Measurements from ENCODE around the gene RBM45. TPM values are rescaled to one million over a fixed set of nuclear protein-coding genes. Genes with fewer than 3 reads are reported as not detected.

RBM45 gene
- total and polyA plus RNA-seq, 7 experiments from 2014 or later: 8.0 to 26.7 (median 12.0) TPM

- no peak for ATAC-seq
- no peaks in the 10 kb centered on the region for H3K4me1 ChIP-seq (ENCODE audit: control insufficient read depth in 2 of 2, insufficient read depth in 2 of 2, low read length in 2 of 2)
- Mint-ChIP-seq H3K36me3 (no peaks in the 10 kb centered on the region), H3K4me3 (no peak overlapping the region), H3K9me3 (no peaks in the 10 kb centered on the region), H3K4me1 (peaks cover 0 to 5% (median 0%) of the 10 kb centered on the region in 7 donors), H3K27me3 (peaks cover 9 to 37% (median 12%) of the 10 kb centered on the region in 5 donors), H3K27ac (no peak overlapping the region)
- H3K4me3 ChIP-seq (ENCODE audit: low read length): no peak overlapping the region
- H3K36me3 ChIP-seq (ENCODE audit: control insufficient read depth in 2 of 3, insufficient read depth in 3 of 3, low read length in 3 of 3): no peaks in the 10 kb centered on the region
- H3K27ac ChIP-seq (ENCODE audit: low read depth, low read length): no peak overlapping the region
- intact Hi-C loops (cut with micrococcal nuclease): no loop called here
- H3K27me3 ChIP-seq (ENCODE audit: control insufficient read depth in 2 of 2, insufficient read depth in 2 of 2, low read length in 2 of 2): no peaks in the 10 kb centered on the region
- DNase-seq: no peak
- POLR2A ChIA-PET: no interaction called here
- CTCF ChIA-PET: interaction anchor here (0.5 kb wide), 1 partner anchor 466 kb away, joined by 3 read pairs; no protein-coding TSS in a partner anchor
- no peaks in the 10 kb centered on the region for H3K9me3 ChIP-seq (ENCODE audit: control insufficient read depth in 2 of 3, low read length in 3 of 3)
Observed at GRCh38 chr2:178163395-178163794, 51.2 kb downstream of the RBM45 start.

GRCh38 chr2:178163911-178164310 is 51.7 kb downstream of the RBM45 start:
- Mint-ChIP-seq H3K4me3 (no peak overlapping the region), H3K9me3 (no peaks in the 10 kb centered on the region), H3K27me3 (peaks cover 7 to 32% (median 12%) of the 10 kb centered on the region in 5 donors), H3K4me1 (peaks cover 0 to 5% (median 0%) of the 10 kb centered on the region in 7 donors), H3K27ac (no peak overlapping the region), H3K36me3 (no peaks in the 10 kb centered on the region)
- Histone ChIP-seq H3K4me1 (ENCODE audit: control insufficient read depth in 2 of 2, insufficient read depth in 2 of 2, low read length in 2 of 2) (no peaks in the 10 kb centered on the region), H3K36me3 (ENCODE audit: control insufficient read depth in 2 of 3, insufficient read depth in 3 of 3, low read length in 3 of 3) (no peaks in the 10 kb centered on the region), H3K27me3 (ENCODE audit: control insufficient read depth in 2 of 2, insufficient read depth in 2 of 2, low read length in 2 of 2) (no peaks in the 10 kb centered on the region), H3K9me3 (ENCODE audit: control insufficient read depth in 2 of 3, low read length in 3 of 3) (no peaks in the 10 kb centered on the region), H3K4me3 (ENCODE audit: low read length) (no peak overlapping the region), H3K27ac (ENCODE audit: low read depth, low read length) (no peak overlapping the region)
- no peak for DNase-seq
- ATAC-seq: no peak
- ChIA-PET POLR2A (no interaction called here), CTCF (no interaction called here)
- intact Hi-C loops (cut with micrococcal nuclease): no loop called here

GRCh38 chr2:178173657-178174056 is 61.4 kb downstream of the RBM45 start:
- H3K27ac Mint-ChIP-seq: no peak overlapping the region
- H3K4me3 Mint-ChIP-seq: no peak overlapping the region
- peaks cover 0 to 5% (median 0%) of the 10 kb centered on the region in 5 donors for H3K36me3 Mint-ChIP-seq
- ChIA-PET CTCF (no interaction called here), POLR2A (no interaction called here)
- Histone ChIP-seq H3K4me1 (ENCODE audit: control insufficient read depth in 2 of 2, insufficient read depth in 2 of 2, low read length in 2 of 2) (no peaks in the 10 kb centered on the region), H3K36me3 (ENCODE audit: control insufficient read depth in 2 of 3, insufficient read depth in 3 of 3, low read length in 3 of 3) (no peaks in the 10 kb centered on the region), H3K27me3 (ENCODE audit: control insufficient read depth in 2 of 2, insufficient read depth in 2 of 2, low read length in 2 of 2) (no peaks in the 10 kb centered on the region), H3K9me3 (ENCODE audit: control insufficient read depth in 2 of 3, low read length in 3 of 3) (no peaks in the 10 kb centered on the region), H3K27ac (ENCODE audit: low read depth, low read length) (no peak overlapping the region), H3K4me3 (ENCODE audit: low read length) (no peak overlapping the region)
- peaks cover 10 to 25% (median 18%) of the 10 kb centered on the region in 5 donors for H3K27me3 Mint-ChIP-seq
- intact Hi-C loops (cut with micrococcal nuclease): no loop called here
- H3K4me1 Mint-ChIP-seq: no peaks in the 10 kb centered on the region
- DNase-seq (no peak), ATAC-seq (no peak)
- peaks cover 0 to 5% (median 0%) of the 10 kb centered on the region in 11 donors for H3K9me3 Mint-ChIP-seq

GRCh38 chr2:178177066-178177679 is 64.9 kb downstream of the RBM45 start:
- Mint-ChIP-seq H3K9me3 (peaks cover 0 to 5% (median 0%) of the 10 kb centered on the region in 11 donors), H3K4me3 (no peak overlapping the region), H3K27ac (no peak overlapping the region), H3K4me1 (no peaks in the 10 kb centered on the region), H3K27me3 (peaks cover 9 to 20% (median 13%) of the 10 kb centered on the region in 5 donors), H3K36me3 (peaks cover 0 to 5% (median 0%) of the 10 kb centered on the region in 5 donors)
- no peak overlapping the region for H3K27ac ChIP-seq (ENCODE audit: low read depth, low read length)
- no peaks in the 10 kb centered on the region for H3K36me3 ChIP-seq (ENCODE audit: control insufficient read depth in 2 of 3, insufficient read depth in 3 of 3, low read length in 3 of 3)
- intact Hi-C loops (cut with micrococcal nuclease): no loop called here
- ChIA-PET POLR2A (no interaction called here), CTCF (no interaction called here)
- H3K4me1 ChIP-seq (ENCODE audit: control insufficient read depth in 2 of 2, insufficient read depth in 2 of 2, low read length in 2 of 2): no peaks in the 10 kb centered on the region
- no peak overlapping the region for H3K4me3 ChIP-seq (ENCODE audit: low read length)
- ATAC-seq: no peak
- H3K9me3 ChIP-seq (ENCODE audit: control insufficient read depth in 2 of 3, low read length in 3 of 3): no peaks in the 10 kb centered on the region
- DNase-seq: no peak
- no peaks in the 10 kb centered on the region for H3K27me3 ChIP-seq (ENCODE audit: control insufficient read depth in 2 of 2, insufficient read depth in 2 of 2, low read length in 2 of 2)

Other genes starting within 250 kb of the RBM45 start
- not detected for gene PDE11A, start 39.7 kb upstream of the RBM45 start, total RNA-seq
- not detected for gene PDE11A, start 39.7 kb upstream of the RBM45 start, polyA plus RNA-seq
- 1 to 10 TPM in 1 of 5 experiments, under 1 TPM in 3, not detected in 1; 0.05 to 1.1 (median 0.44) TPM for gene OSBPL6, start 82.1 kb downstream of the RBM45 start, total RNA-seq
- under 1 TPM in 1 of 2 donors, not detected in 1; 0.71 TPM for gene OSBPL6, start 82.1 kb downstream of the RBM45 start, polyA plus RNA-seq